ENCODE measurements around the gene HES5. TPM values are rescaled to one million over a fixed set of nuclear protein-coding genes. Genes with fewer than 3 reads are reported as not detected.
"Not testable (repeated sequence)": the region's sequence is repeated elsewhere in the genome, so short reads cannot be mapped to it uniquely, and the experiment has no call there.

Gene HES5
- total RNA-seq, 2 experiments from 2014 or later = not detected

- ChIA-PET POLR2A (no interaction called here), CTCF (ENCODE audit: unreplicated experiment) (no interaction called here)
- Histone ChIP-seq H2AFZ (ENCODE audit: low read length) (no peak overlapping the region), H3K27ac (ENCODE audit: low read depth, low read length, poor library complexity, severe bottlenecking) (no peak overlapping the region), H3K79me2 (ENCODE audit: insufficient read depth, low read depth, low read length) (no peaks in the 10 kb centered on the region), H3K4me2 (ENCODE audit: low read length) (no peak overlapping the region), H4K20me1 (ENCODE audit: insufficient read depth, low read length) (no peaks in the 10 kb centered on the region), H3K36me3 (ENCODE audit: insufficient read depth, low read length) (no peaks in the 10 kb centered on the region), H3K9me3 (ENCODE audit: low read length) (no peaks in the 10 kb centered on the region), H3K4me1 (ENCODE audit: insufficient read depth, low read length, poor library complexity, severe bottlenecking) (peaks cover 55% of the 10 kb centered on the region), H3K9me2 (ENCODE audit: insufficient read depth, low read length) (no peaks in the 10 kb centered on the region), H3K4me3 (ENCODE audit: low read depth, low read length, poor library complexity, severe bottlenecking) (no peak overlapping the region)
- TF ChIP-seq CTCF (conservative IDR thresholded peaks at IDR 0.05; ENCODE audit: low read length) = no peak
- TF ChIP-seq EZH2phosphoT487 (IDR thresholded peaks at IDR 0.05; ENCODE audit: borderline replicate concordance, low read depth, low read length) = no peak
- intact Hi-C loops (cut with micrococcal nuclease; ENCODE audit: unreplicated experiment) = no loop called here
- no TSS peak for BruUV-seq (replicated peaks)
- no peak for DNase-seq (ENCODE audit: low spot score)
Observed at GRCh38 chr1:2552189-2552588, 22.1 kb upstream of the HES5 start.

- intact Hi-C loops (cut with micrococcal nuclease; ENCODE audit: unreplicated experiment); H2AFZ ChIP-seq (ENCODE audit: low read length); CTCF ChIA-PET (ENCODE audit: unreplicated experiment); H3K27ac ChIP-seq (ENCODE audit: low read depth, low read length, poor library complexity, severe bottlenecking); H4K20me1 ChIP-seq (ENCODE audit: insufficient read depth, low read length); H3K9me2 ChIP-seq (ENCODE audit: insufficient read depth, low read length); H3K4me2 ChIP-seq (ENCODE audit: low read length); H3K79me2 ChIP-seq (ENCODE audit: insufficient read depth, low read depth, low read length); DNase-seq (ENCODE audit: low spot score); H3K4me3 ChIP-seq (ENCODE audit: low read depth, low read length, poor library complexity, severe bottlenecking); H3K9me3 ChIP-seq (ENCODE audit: low read length); BruUV-seq (replicated peaks); H3K36me3 ChIP-seq (ENCODE audit: insufficient read depth, low read length); POLR2A ChIA-PET: not testable (repeated sequence)
- peaks cover 52% of the 10 kb centered on the region for H3K4me1 ChIP-seq (ENCODE audit: insufficient read depth, low read length, poor library complexity, severe bottlenecking)
Observed at GRCh38 chr1:2551544-2551943, 21.5 kb upstream of the HES5 start.

GRCh38 chr1:2550309-2550861 is 20.3 kb upstream of the HES5 start:
- POLR2A ChIA-PET; H3K79me2 ChIP-seq (ENCODE audit: insufficient read depth, low read depth, low read length); H3K36me3 ChIP-seq (ENCODE audit: insufficient read depth, low read length); H3K9me2 ChIP-seq (ENCODE audit: insufficient read depth, low read length); intact Hi-C loops (cut with micrococcal nuclease; ENCODE audit: unreplicated experiment); DNase-seq (ENCODE audit: low spot score); CTCF ChIA-PET (ENCODE audit: unreplicated experiment); BruUV-seq (replicated peaks); H3K4me2 ChIP-seq (ENCODE audit: low read length); H4K20me1 ChIP-seq (ENCODE audit: insufficient read depth, low read length); H3K9me3 ChIP-seq (ENCODE audit: low read length); H3K27ac ChIP-seq (ENCODE audit: low read depth, low read length, poor library complexity, severe bottlenecking); H3K4me3 ChIP-seq (ENCODE audit: low read depth, low read length, poor library complexity, severe bottlenecking); H2AFZ ChIP-seq (ENCODE audit: low read length): not testable (repeated sequence)
- H3K4me1 ChIP-seq (ENCODE audit: insufficient read depth, low read length, poor library complexity, severe bottlenecking) = peaks cover 48% of the 10 kb centered on the region

GRCh38 chr1:2549367-2550029 is 19.4 kb upstream of the HES5 start:
- peak overlapping the region; percentile 76 for H3K4me3 ChIP-seq (ENCODE audit: low read depth, low read length, poor library complexity, severe bottlenecking)
- POLR2A ChIA-PET = interaction anchor here (0.6 to 0.7 kb wide), 3 partner anchors 36 to 354 kb away, joined by 3 read pairs; no protein-coding TSS in a partner anchor
- peak overlapping the region; percentile 94 for H3K4me2 ChIP-seq (ENCODE audit: low read length)
- intact Hi-C loops (cut with micrococcal nuclease; ENCODE audit: unreplicated experiment) = loop anchor here (2.0 to 5.0 kb wide), 2 partner anchors 35 to 117 kb away; no protein-coding TSS in a partner anchor
- H4K20me1 ChIP-seq (ENCODE audit: insufficient read depth, low read length); BruUV-seq (replicated peaks); H3K9me3 ChIP-seq (ENCODE audit: low read length); H3K36me3 ChIP-seq (ENCODE audit: insufficient read depth, low read length); DNase-seq (ENCODE audit: low spot score); H2AFZ ChIP-seq (ENCODE audit: low read length); H3K79me2 ChIP-seq (ENCODE audit: insufficient read depth, low read depth, low read length); CTCF ChIA-PET (ENCODE audit: unreplicated experiment); H3K9me2 ChIP-seq (ENCODE audit: insufficient read depth, low read length): not testable (repeated sequence)
- peak overlapping the region; percentile 92 for H3K27ac ChIP-seq (ENCODE audit: low read depth, low read length, poor library complexity, severe bottlenecking)
- H3K4me1 ChIP-seq (ENCODE audit: insufficient read depth, low read length, poor library complexity, severe bottlenecking) = peaks cover 44% of the 10 kb centered on the region
